ENCODE results near the gene BABAM2. TPM values are rescaled to one million over a fixed set of nuclear protein-coding genes. Genes with fewer than 3 reads are reported as not detected.

The BABAM2 gene
- total and polyA plus RNA-seq, 9 of the 15 experiments (the other 6 are each of a cell fraction or from before 2014, with no cell fraction given): 10.9 to 37.4 (median 25.6) TPM

DNA sequence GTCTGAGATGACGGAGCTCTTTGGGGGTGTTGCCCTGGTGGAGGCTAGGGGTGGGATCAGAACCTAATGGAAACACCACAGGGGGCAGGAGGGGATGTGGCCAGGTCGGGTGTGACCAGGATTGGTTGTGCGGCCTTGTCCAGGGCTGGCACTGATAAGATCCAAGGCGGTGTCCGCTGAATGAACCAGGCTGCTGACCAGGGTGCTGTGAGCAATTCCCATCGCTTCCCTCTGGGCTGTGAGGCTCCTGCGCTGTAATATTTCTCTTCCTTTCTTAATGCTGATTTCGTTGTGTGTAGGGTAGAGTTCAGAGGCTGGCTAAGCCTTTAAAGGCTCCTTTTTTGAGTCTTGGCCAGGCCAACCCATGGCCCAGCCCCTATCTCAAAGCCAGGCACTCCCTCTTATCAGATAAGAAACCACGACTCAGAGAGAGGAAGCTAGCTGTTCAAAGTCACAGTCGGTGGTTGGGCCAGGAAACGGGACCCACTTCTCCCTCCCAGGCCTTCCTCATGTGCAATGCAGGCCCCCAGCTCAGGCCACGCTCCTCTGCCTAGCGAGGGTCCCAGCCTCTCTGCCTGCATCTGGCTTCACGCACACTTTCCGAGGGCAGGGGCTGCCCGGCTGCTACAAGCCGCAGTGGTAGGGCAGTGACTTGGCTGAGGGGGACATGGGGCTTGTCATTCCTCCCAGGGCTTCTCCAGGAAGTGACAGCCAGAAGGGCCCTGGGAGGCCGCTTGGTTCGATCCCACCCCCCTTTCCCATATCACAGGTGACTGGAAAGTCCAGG, 476.2 kb downstream of the BABAM2 start (continued):
- TF ChIP-seq ZNF41 (CRISPR knock-in tag; conservative IDR thresholded peaks at IDR 0.05) (peak; percentile 47; the same call in 1 of the 2 replicates), COPS2 (conservative IDR thresholded peaks at IDR 0.05) (no peak), CEBPB (tag; IDR thresholded peaks at IDR 0.05) (no peak), ZNF184 (CRISPR knock-in tag; IDR thresholded peaks at IDR 0.05) (no peak), NR3C1 (CRISPR knock-in tag; IDR thresholded peaks at IDR 0.05) (no peak), MEIS2 (IDR thresholded peaks at IDR 0.05; ENCODE audit: partially characterized antibody) (no peak), ZNF146 (CRISPR knock-in tag; IDR thresholded peaks at IDR 0.05; ENCODE audit: unreplicated experiment) (no peak)
- TF ChIP-seq, protein P1, sequence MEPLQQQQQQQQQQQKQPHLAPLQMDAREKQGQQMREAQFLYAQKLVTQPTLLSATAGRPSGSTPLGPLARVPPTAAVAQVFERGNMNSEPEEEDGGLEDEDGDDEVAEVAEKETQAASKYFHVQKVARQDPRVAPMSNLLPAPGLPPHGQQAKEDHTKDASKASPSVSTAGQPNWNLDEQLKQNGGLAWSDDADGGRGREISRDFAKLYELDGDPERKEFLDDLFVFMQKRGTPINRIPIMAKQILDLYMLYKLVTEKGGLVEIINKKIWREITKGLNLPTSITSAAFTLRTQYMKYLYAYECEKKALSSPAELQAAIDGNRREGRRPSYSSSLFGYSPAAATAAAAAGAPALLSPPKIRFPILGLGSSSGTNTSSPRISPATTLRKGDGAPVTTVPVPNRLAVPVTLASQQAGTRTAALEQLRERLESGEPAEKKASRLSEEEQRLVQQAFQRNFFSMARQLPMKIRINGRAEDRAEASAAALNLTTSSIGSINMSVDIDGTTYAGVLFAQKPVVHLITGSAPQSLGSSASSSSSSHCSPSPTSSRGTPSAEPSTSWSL (CRISPR knock-in tag; IDR thresholded peaks at IDR 0.05; ENCODE audit: borderline replicate concordance): no peak
- TF ChIP-seq, protein P2, sequence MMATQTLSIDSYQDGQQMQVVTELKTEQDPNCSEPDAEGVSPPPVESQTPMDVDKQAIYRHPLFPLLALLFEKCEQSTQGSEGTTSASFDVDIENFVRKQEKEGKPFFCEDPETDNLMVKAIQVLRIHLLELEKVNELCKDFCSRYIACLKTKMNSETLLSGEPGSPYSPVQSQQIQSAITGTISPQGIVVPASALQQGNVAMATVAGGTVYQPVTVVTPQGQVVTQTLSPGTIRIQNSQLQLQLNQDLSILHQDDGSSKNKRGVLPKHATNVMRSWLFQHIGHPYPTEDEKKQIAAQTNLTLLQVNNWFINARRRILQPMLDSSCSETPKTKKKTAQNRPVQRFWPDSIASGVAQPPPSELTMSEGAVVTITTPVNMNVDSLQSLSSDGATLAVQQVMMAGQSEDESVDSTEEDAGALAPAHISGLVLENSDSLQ (IDR thresholded peaks at IDR 0.05): no peak
- TF ChIP-seq, protein P3, sequence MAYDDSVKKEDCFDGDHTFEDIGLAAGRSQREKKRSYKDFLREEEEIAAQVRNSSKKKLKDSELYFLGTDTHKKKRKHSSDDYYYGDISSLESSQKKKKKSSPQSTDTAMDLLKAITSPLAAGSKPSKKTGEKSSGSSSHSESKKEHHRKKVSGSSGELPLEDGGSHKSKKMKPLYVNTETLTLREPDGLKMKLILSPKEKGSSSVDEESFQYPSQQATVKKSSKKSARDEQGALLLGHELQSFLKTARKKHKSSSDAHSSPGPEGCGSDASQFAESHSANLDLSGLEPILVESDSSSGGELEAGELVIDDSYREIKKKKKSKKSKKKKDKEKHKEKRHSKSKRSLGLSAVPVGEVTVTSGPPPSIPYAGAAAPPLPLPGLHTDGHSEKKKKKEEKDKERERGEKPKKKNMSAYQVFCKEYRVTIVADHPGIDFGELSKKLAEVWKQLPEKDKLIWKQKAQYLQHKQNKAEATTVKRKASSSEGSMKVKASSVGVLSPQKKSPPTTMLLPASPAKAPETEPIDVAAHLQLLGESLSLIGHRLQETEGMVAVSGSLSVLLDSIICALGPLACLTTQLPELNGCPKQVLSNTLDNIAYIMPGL (CRISPR knock-in tag; IDR thresholded peaks at IDR 0.05): no peak
- TF ChIP-seq, protein P4, sequence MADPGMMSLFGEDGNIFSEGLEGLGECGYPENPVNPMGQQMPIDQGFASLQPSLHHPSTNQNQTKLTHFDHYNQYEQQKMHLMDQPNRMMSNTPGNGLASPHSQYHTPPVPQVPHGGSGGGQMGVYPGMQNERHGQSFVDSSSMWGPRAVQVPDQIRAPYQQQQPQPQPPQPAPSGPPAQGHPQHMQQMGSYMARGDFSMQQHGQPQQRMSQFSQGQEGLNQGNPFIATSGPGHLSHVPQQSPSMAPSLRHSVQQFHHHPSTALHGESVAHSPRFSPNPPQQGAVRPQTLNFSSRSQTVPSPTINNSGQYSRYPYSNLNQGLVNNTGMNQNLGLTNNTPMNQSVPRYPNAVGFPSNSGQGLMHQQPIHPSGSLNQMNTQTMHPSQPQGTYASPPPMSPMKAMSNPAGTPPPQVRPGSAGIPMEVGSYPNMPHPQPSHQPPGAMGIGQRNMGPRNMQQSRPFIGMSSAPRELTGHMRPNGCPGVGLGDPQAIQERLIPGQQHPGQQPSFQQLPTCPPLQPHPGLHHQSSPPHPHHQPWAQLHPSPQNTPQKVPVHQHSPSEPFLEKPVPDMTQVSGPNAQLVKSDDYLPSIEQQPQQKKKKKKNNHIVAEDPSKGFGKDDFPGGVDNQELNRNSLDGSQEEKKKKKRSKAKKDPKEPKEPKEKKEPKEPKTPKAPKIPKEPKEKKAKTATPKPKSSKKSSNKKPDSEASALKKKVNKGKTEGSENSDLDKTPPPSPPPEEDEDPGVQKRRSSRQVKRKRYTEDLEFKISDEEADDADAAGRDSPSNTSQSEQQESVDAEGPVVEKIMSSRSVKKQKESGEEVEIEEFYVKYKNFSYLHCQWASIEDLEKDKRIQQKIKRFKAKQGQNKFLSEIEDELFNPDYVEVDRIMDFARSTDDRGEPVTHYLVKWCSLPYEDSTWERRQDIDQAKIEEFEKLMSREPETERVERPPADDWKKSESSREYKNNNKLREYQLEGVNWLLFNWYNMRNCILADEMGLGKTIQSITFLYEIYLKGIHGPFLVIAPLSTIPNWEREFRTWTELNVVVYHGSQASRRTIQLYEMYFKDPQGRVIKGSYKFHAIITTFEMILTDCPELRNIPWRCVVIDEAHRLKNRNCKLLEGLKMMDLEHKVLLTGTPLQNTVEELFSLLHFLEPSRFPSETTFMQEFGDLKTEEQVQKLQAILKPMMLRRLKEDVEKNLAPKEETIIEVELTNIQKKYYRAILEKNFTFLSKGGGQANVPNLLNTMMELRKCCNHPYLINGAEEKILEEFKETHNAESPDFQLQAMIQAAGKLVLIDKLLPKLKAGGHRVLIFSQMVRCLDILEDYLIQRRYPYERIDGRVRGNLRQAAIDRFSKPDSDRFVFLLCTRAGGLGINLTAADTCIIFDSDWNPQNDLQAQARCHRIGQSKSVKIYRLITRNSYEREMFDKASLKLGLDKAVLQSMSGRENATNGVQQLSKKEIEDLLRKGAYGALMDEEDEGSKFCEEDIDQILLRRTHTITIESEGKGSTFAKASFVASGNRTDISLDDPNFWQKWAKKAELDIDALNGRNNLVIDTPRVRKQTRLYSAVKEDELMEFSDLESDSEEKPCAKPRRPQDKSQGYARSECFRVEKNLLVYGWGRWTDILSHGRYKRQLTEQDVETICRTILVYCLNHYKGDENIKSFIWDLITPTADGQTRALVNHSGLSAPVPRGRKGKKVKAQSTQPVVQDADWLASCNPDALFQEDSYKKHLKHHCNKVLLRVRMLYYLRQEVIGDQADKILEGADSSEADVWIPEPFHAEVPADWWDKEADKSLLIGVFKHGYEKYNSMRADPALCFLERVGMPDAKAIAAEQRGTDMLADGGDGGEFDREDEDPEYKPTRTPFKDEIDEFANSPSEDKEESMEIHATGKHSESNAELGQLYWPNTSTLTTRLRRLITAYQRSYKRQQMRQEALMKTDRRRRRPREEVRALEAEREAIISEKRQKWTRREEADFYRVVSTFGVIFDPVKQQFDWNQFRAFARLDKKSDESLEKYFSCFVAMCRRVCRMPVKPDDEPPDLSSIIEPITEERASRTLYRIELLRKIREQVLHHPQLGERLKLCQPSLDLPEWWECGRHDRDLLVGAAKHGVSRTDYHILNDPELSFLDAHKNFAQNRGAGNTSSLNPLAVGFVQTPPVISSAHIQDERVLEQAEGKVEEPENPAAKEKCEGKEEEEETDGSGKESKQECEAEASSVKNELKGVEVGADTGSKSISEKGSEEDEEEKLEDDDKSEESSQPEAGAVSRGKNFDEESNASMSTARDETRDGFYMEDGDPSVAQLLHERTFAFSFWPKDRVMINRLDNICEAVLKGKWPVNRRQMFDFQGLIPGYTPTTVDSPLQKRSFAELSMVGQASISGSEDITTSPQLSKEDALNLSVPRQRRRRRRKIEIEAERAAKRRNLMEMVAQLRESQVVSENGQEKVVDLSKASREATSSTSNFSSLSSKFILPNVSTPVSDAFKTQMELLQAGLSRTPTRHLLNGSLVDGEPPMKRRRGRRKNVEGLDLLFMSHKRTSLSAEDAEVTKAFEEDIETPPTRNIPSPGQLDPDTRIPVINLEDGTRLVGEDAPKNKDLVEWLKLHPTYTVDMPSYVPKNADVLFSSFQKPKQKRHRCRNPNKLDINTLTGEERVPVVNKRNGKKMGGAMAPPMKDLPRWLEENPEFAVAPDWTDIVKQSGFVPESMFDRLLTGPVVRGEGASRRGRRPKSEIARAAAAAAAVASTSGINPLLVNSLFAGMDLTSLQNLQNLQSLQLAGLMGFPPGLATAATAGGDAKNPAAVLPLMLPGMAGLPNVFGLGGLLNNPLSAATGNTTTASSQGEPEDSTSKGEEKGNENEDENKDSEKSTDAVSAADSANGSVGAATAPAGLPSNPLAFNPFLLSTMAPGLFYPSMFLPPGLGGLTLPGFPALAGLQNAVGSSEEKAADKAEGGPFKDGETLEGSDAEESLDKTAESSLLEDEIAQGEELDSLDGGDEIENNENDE (IDR thresholded peaks at IDR 0.05; ENCODE audit: low read depth, low read length): no peak
